Uterus (tissue), 4 donors: ENCODE data around the gene SMIM10L2A. TPM values are rescaled to one million over a fixed set of nuclear protein-coding genes. Genes with fewer than 3 reads are reported as not detected.

Experiments used
- DNase-seq, 2 donors: peaks; one replicate each; pipeline ENCODE4 v3.0.0-alpha.2; 2019 to 2020
- H3K27ac ChIP-seq, 2 donors: fragments of 200-600 bp; sonication (generic); 1 replicate in 1 of 2; 2 replicates in 1 of 2; pipeline ENCODE4 v1.5.1; 2016 to 2018
- H3K27me3 ChIP-seq, 2 donors: fragments of 200-600 bp; sonication (generic); one replicate each; pipeline ENCODE4 v1.5.1; 2018 to 2019; ENCODE audit warnings: control low read depth in 1 of 2
- H3K36me3 ChIP-seq, 2 donors: fragments of 200-600 bp; sonication (generic); one replicate each; pipeline ENCODE4 v1.5.1; 2019; ENCODE audit warnings: control low read depth in 1 of 2
- H3K4me1 ChIP-seq, 2 donors: fragments of 200-600 bp; sonication (generic); one replicate each; pipeline ENCODE4 v1.5.1; 2018 to 2019; ENCODE audit warnings: control low read depth in 1 of 2
- H3K4me3 ChIP-seq, 2 donors: fragments of 200-600 bp; sonication (generic); 1 replicate in 1 of 2; 2 replicates in 1 of 2; pipeline ENCODE4 v1.5.1; 2018 to 2019; ENCODE audit warnings: mild to moderate bottlenecking in 1 of 2
- H3K9me3 ChIP-seq, 2 donors: fragments of 200-600 bp; sonication (generic); one replicate each; pipeline ENCODE4 v1.5.1; 2019; ENCODE audit warnings: control low read depth in 1 of 2
- CTCF ChIP-seq, 4 experiments: fragments of 200-600 bp in 2 of 4; fragments of 450-650 bp in 2 of 4; sonication (generic) in 2 of 4; IDR thresholded peaks; one replicate each; pipeline ENCODE4 v1.5.1; 2016 to 2019; ENCODE audit warnings: antibody characterized with exemption in 4 of 4, mild to moderate bottlenecking in 2 of 4, moderate library complexity in 1 of 4
- POLR2A ChIP-seq, 2 donors: fragments of 450-650 bp; IDR thresholded peaks; one replicate each; pipeline ENCODE4 v1.6.1; 2016; ENCODE audit warnings: antibody characterized with exemption in 2 of 2, mild to moderate bottlenecking in 1 of 2, moderate library complexity in 1 of 2
- intact Hi-C: fragments of 100-400 bp; cut with DNase I; formaldehyde crosslinking; loops from one replicate; pipeline ENCODE4 v1.15.1; 2023; ENCODE audit warnings: low total_unique reads
- total RNA-seq, 4 donors: library from RNA; depleted of rRNA in 3 of 4; stranded (reverse); fragments of >200 nt in 3 of 4; gene quantifications; one replicate each; pipeline versions ENCODE4 v1.1.0 to v1.2.4, GENCODE V29; 2014 to 2023
- donor health status: DM: yes; HTN: yes; CAD: no.

The SMIM10L2A gene
- total RNA-seq, 4 donors from 2014 or later, result 0.26 to 3.5 (median 2.8) TPM; not detected in 1

- Histone ChIP-seq H3K4me1 (no peaks in the 10 kb centered on the region), H3K4me3 (no peak overlapping the region), H3K27me3 (no peaks in the 10 kb centered on the region), H3K36me3 (no peaks in the 10 kb centered on the region), H3K9me3 (no peaks in the 10 kb centered on the region), H3K27ac (no peak overlapping the region)
- DNase-seq, result no peak
- intact Hi-C loops, result no loop called here
- TF ChIP-seq CTCF (IDR thresholded peaks at IDR 0.05) (no peak), POLR2A (IDR thresholded peaks at IDR 0.05) (no peak)
Observed at GRCh38 chrX:135388841-135389240, 32.9 kb upstream of the SMIM10L2A start.

DNA sequence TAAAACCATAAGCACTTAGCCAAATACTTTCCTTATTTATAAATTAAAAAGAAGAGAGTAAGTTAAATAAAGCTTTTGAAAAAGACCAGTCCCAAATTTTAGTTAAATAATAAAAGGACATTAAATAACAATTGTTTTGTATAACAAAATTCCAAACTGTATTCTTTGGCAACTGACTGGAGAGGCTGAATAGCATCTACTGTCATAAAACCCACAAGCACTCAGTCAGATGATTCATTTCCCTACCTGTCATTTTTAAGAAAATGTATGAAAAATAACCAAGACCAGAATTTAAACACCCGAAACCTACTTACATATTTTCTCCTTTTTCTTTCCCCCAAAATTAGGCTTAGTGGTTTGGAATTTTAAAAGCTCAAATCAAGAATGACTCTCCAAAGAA lies 32.5 kb upstream of the SMIM10L2A start:
- no peak overlapping the region for H3K4me3 ChIP-seq
- no peaks in the 10 kb centered on the region for H3K36me3 ChIP-seq
- no peaks in the 10 kb centered on the region for H3K9me3 ChIP-seq
- TF ChIP-seq POLR2A (IDR thresholded peaks at IDR 0.05) (no peak), CTCF (IDR thresholded peaks at IDR 0.05) (no peak)
- H3K4me1 ChIP-seq, result no peaks in the 10 kb centered on the region
- H3K27ac ChIP-seq, result no peak overlapping the region
- intact Hi-C loops, result no loop called here
- DNase-seq, result no peak
- no peaks in the 10 kb centered on the region for H3K27me3 ChIP-seq

- Histone ChIP-seq H3K9me3 (no peaks in the 10 kb centered on the region), H3K27ac (no peak overlapping the region), H3K4me1 (no peaks in the 10 kb centered on the region), H3K4me3 (no peak overlapping the region), H3K27me3 (no peaks in the 10 kb centered on the region), H3K36me3 (no peaks in the 10 kb centered on the region)
- intact Hi-C loops, result no loop called here
- TF ChIP-seq CTCF (IDR thresholded peaks at IDR 0.05) (no peak), POLR2A (IDR thresholded peaks at IDR 0.05) (no peak)
- DNase-seq, result no peak
Observed at GRCh38 chrX:135389717-135390116, 32.0 kb upstream of the SMIM10L2A start.

GRCh38 chrX:135391734-135392133 lies 30.0 kb upstream of the SMIM10L2A start:
- TF ChIP-seq POLR2A (IDR thresholded peaks at IDR 0.05) (no peak), CTCF (IDR thresholded peaks at IDR 0.05) (no peak)
- Histone ChIP-seq H3K36me3 (no peaks in the 10 kb centered on the region), H3K27ac (no peak overlapping the region), H3K27me3 (no peaks in the 10 kb centered on the region), H3K9me3 (no peaks in the 10 kb centered on the region), H3K4me3 (no peak overlapping the region), H3K4me1 (no peaks in the 10 kb centered on the region)
- no peak for DNase-seq
- intact Hi-C loops, result no loop called here

DNA sequence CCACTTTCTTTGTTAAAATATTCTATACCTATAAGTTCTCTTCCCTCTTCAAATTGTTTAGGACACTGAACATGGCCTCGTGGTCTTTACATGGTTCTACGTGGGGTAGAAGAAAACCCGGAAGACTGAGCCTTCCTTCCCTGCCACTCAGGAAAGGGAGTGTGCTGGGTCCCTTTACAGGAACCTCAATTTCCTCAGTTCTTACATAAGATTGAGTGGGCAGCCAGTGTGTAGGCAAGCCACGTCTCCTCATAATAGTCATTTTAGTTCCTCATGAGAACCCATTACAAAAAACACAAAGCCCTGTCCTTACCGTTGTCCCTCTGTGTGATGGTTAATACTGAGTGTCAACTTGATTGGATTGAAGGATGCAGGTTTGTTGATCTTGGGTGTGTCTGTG lies 28.7 kb upstream of the SMIM10L2A start:
- H3K9me3 ChIP-seq, result no peaks in the 10 kb centered on the region
- H3K4me1 ChIP-seq, result no peaks in the 10 kb centered on the region
- H3K4me3 ChIP-seq, result no peak overlapping the region
- no peaks in the 10 kb centered on the region for H3K36me3 ChIP-seq
- no peak for DNase-seq
- intact Hi-C loops, result no loop called here
- no peaks in the 10 kb centered on the region for H3K27me3 ChIP-seq
- TF ChIP-seq POLR2A (IDR thresholded peaks at IDR 0.05) (no peak), CTCF (IDR thresholded peaks at IDR 0.05) (no peak)
- H3K27ac ChIP-seq, result no peak overlapping the region
